H1 (cell line): ENCODE results near the gene SUGP2. TPM values are rescaled to one million over a fixed set of nuclear protein-coding genes. Genes with fewer than 3 reads are reported as not detected.

ENCODE experiments used
- ATF3 ChIP-seq: IDR thresholded peaks from 2 replicates; pipeline ENCODE4 v1.6.1; 2011; ENCODE audit warnings: low read depth, mild to moderate bottlenecking, low read length; ENCODE audit not compliant: insufficient read depth
- CEBPB ChIP-seq: IDR thresholded peaks from 2 replicates; pipeline ENCODE4 v1.6.1; 2012; ENCODE audit warnings: low read depth, low read length
- CHD1 ChIP-seq: IDR thresholded peaks from 2 replicates; pipeline ENCODE4 v1.6.1; 2012; ENCODE audit warnings: low read depth, low read length, improper control_type of control experiment
- CHD2 ChIP-seq: IDR thresholded peaks from 2 replicates; pipeline ENCODE4 v1.6.1; 2012; ENCODE audit warnings: low read length, improper control_type of control experiment
- EZH2 ChIP-seq: fragments of 200-600 bp; sonication (generic); IDR thresholded peaks from 2 replicates; pipeline ENCODE4 v1.7.1; 2012; ENCODE audit warnings: low read depth, mild to moderate bottlenecking, moderate library complexity, low read length, inconsistent platforms; ENCODE audit not compliant: severe bottlenecking
- GTF2F1 ChIP-seq: IDR thresholded peaks from 2 replicates; pipeline ENCODE4 v1.6.1; 2012; ENCODE audit warnings: low read depth, low read length, improper control_type of control experiment, borderline replicate concordance
- HDAC2 ChIP-seq, 2 experiments: fragments of 300-600 bp in 1 of 2; sonication (generic) in 1 of 2; IDR thresholded peaks; 2 replicates each; pipeline ENCODE4 v1.6.1; 2011 to 2012; ENCODE audit warnings: low read depth in 2 of 2, low read length in 2 of 2, mild to moderate bottlenecking in 2 of 2, moderate library complexity in 2 of 2, borderline replicate concordance in 1 of 2, inconsistent platforms in 1 of 2
- HDAC6 ChIP-seq: IDR thresholded peaks from one replicate; pipeline ENCODE4 v1.7.1; 2012; ENCODE audit warnings: low read depth, mild to moderate bottlenecking, inconsistent platforms, low read length, moderate library complexity
- JUND ChIP-seq: IDR thresholded peaks from 2 replicates; pipeline ENCODE4 v1.6.1; 2011; ENCODE audit warnings: mild to moderate bottlenecking, improper control_type of control experiment, low read length
- KDM1A ChIP-seq: fragments of 200-600, 300-600 bp; sonication (generic); IDR thresholded peaks from 2 replicates; pipeline ENCODE4 v1.7.1; 2016; ENCODE audit warnings: mild to moderate bottlenecking, low read length, borderline replicate concordance
- MAX ChIP-seq: IDR thresholded peaks from 2 replicates; pipeline ENCODE4 v1.6.1; 2012; ENCODE audit warnings: inconsistent platforms
- NRF1 ChIP-seq: IDR thresholded peaks from 2 replicates; pipeline ENCODE4 v1.6.1; 2011; ENCODE audit warnings: mild to moderate bottlenecking, low read depth, low read length, improper control_type of control experiment
- POLR2A ChIP-seq, 2 experiments: IDR thresholded peaks; 1 replicate in 1 of 2; 2 replicates in 1 of 2; pipeline ENCODE4 v1.6.1; 2011; ENCODE audit warnings: low read depth in 2 of 2, low read length in 2 of 2, mild to moderate bottlenecking in 2 of 2; ENCODE audit errors: control extremely low read depth in 1 of 2
- RAD21 ChIP-seq, 2 experiments: IDR thresholded peaks in 1 of 2; conservative IDR thresholded peaks in 1 of 2; 2 replicates each; pipeline ENCODE4 v1.6.1; 2011; ENCODE audit warnings: low read depth in 2 of 2, low read length in 2 of 2, improper control_type of control experiment in 1 of 2, inconsistent platforms in 1 of 2, mild to moderate bottlenecking in 1 of 2, moderate library complexity in 1 of 2
- RNF2 ChIP-seq: fragments of 200-900, 300-1000 bp; sonication (generic); IDR thresholded peaks from 2 replicates; pipeline ENCODE4 v1.7.1; 2016; ENCODE audit warnings: borderline replicate concordance, low read depth, mild to moderate bottlenecking, antibody characterized with exemption, low read length; ENCODE audit not compliant: poor library complexity, severe bottlenecking; ENCODE audit errors: missing control alignments
- RXRA ChIP-seq: IDR thresholded peaks from 2 replicates; pipeline ENCODE4 v1.6.1; 2011; ENCODE audit warnings: low read depth, mild to moderate bottlenecking, low read length, moderate library complexity; ENCODE audit not compliant: insufficient read depth
- SAP30 ChIP-seq: fragments of 300-600 bp; sonication (generic); IDR thresholded peaks from 2 replicates; pipeline ENCODE4 v1.7.1; 2012; ENCODE audit warnings: low read length, moderate library complexity, mild to moderate bottlenecking, inconsistent platforms; ENCODE audit not compliant: insufficient read depth, insufficient replicate concordance
- SIRT6 ChIP-seq: IDR thresholded peaks from one replicate; pipeline ENCODE4 v1.7.1; 2012; ENCODE audit warnings: low read length, inconsistent platforms
- SP1 ChIP-seq: IDR thresholded peaks from 2 replicates; pipeline ENCODE4 v1.6.1; 2011; ENCODE audit warnings: low read depth, low read length
- TAF1 ChIP-seq: IDR thresholded peaks from 2 replicates; pipeline ENCODE4 v1.6.1; 2011; ENCODE audit warnings: mild to moderate bottlenecking, low read depth, low read length
- TCF12 ChIP-seq: IDR thresholded peaks from 2 replicates; pipeline ENCODE4 v1.6.1; 2011; ENCODE audit warnings: low read depth, mild to moderate bottlenecking, low read length
- polyA plus RNA-seq, 7 experiments: library from polyadenylated mRNA; depleted of rRNA in 3 of 7; stranded (reverse) in 5 of 7; unstranded in 2 of 7; fragments of >200 nt in 5 of 7; fragments of 200-250 nt in 2 of 7; gene quantifications; 1 replicate in 5 of 7; 2 replicates in 1 of 7; 4 replicates in 1 of 7; pipeline versions ENCODE4 v1.2.1 to v1.2.3, GENCODE V29; 2011 to 2013; ENCODE audit warnings: missing spikeins in 2 of 7, mixed read lengths in 2 of 7
- total RNA-seq: library from RNA; stranded (reverse); fragmentation: NEBNext Ultra II Directional; extraction: Animal tissue kit (Norgen Biotek cat#: 25700); gene quantifications from 2 replicates; pipeline ENCODE4 v1.2.1, GENCODE V29; 2021
- TF ChIP-seq, protein P1 (sequence below): IDR thresholded peaks from 2 replicates; pipeline ENCODE4 v1.6.1; 2012; ENCODE audit warnings: inconsistent platforms

The SUGP2 gene
- total and polyA plus RNA-seq, 2 of the 8 experiments (the other 6 are each of a cell fraction or from before 2014, with no cell fraction given): 57.7 to 114 TPM

- TF ChIP-seq ATF3: no peak
- no peak for TF ChIP-seq GTF2F1
- no peak for TF ChIP-seq CEBPB
- TF ChIP-seq CHD1: no peak
- no peak for TF ChIP-seq HDAC6
- TF ChIP-seq JUND: no peak
- TF ChIP-seq KDM1A: peak; percentile 100
- TF ChIP-seq SIRT6: no peak
- TF ChIP-seq SAP30: no peak
- TF ChIP-seq TAF1: no peak
- no peak for TF ChIP-seq RNF2
- peak; percentile 54; the same call in 1 of the 2 replicates for TF ChIP-seq TCF12
- peak in 1 of 2 experiments; percentile 100; a peak in 2 of 4 replicates for TF ChIP-seq HDAC2 (IDR thresholded peaks at IDR 0.05; ENCODE audit: borderline replicate concordance in 1 of 2, low read depth in 2 of 2, low read length in 2 of 2)
- peak; percentile 33 to 45; a peak in 3 of 4 replicates for TF ChIP-seq RAD21 (IDR thresholded peaks at IDR 0.05 in 1 of 2, conservative IDR thresholded peaks at IDR 0.05 in 1 of 2; ENCODE audit: low read depth in 2 of 2, low read length in 2 of 2)
- no peak for TF ChIP-seq CHD2
- TF ChIP-seq RXRA: no peak
- peak; percentile 63; the same call in 1 of the 2 replicates for TF ChIP-seq SP1
- TF ChIP-seq MAX: peak; percentile 9; the same call in 1 of the 2 replicates
- 0 out of 2 replicates have a peak, but pooled peaks have one; percentile 11 for TF ChIP-seq NRF1
- TF ChIP-seq POLR2A (IDR thresholded peaks at IDR 0.05; ENCODE audit: control extremely low read depth in 1 of 2, low read depth in 2 of 2, low read length in 2 of 2): peak in 1 of 2 experiments; percentile 43; a peak in 1 of 3 replicates
- TF ChIP-seq, protein P1, sequence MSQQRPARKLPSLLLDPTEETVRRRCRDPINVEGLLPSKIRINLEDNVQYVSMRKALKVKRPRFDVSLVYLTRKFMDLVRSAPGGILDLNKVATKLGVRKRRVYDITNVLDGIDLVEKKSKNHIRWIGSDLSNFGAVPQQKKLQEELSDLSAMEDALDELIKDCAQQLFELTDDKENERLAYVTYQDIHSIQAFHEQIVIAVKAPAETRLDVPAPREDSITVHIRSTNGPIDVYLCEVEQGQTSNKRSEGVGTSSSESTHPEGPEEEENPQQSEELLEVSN: no peak
- no peak for TF ChIP-seq EZH2
Observed at GRCh38 chr19:18961767-18962620, 71.3 kb downstream of the SUGP2 start (continued).
